Body of pancreas (tissue), 4 donors: Measurements from ENCODE around the gene AMIGO3. TPM values are rescaled to one million over a fixed set of nuclear protein-coding genes. Genes with fewer than 3 reads are reported as not detected.
"Not testable (repeated sequence)": the region's sequence is repeated elsewhere in the genome, so short reads cannot be mapped to it uniquely, and the experiment has no call there.

Experiments used
- ATAC-seq: fragments of 150-250 bp; one replicate; pipeline ENCODE4 v1.9.1; 2016
- DNase-seq, 4 donors: peaks; one replicate each; pipeline ENCODE4 v3.0.0-alpha.2; 2019
- H3K27ac ChIP-seq, 4 donors: fragments of 200-600 bp; sonication (generic); 1 replicate in 3 of 4; 2 replicates in 1 of 4; pipeline versions ENCODE4 v1.5.1 to v1.6.1; 2016 to 2019; ENCODE audit warnings: mild to moderate bottlenecking in 1 of 4, mixed read lengths in 1 of 4, moderate library complexity in 1 of 4
- H3K27me3 ChIP-seq, 2 donors: fragments of 200-600 bp; sonication (generic); one replicate each; pipeline ENCODE4 v1.6.0; 2016; ENCODE audit warnings: mild to moderate bottlenecking in 1 of 2
- H3K36me3 ChIP-seq, 2 donors: fragments of 200-600 bp; sonication (generic); replicated peaks in 1 of 2; 2 replicates each; pipeline ENCODE4 v1.5.1; 2016; ENCODE audit warnings: low read depth in 2 of 2; ENCODE audit not compliant: insufficient read depth in 1 of 2
- H3K4me1 ChIP-seq: fragments of 200-600 bp; sonication (generic); one replicate; pipeline ENCODE4 v1.6.0; 2016
- H3K4me3 ChIP-seq, 2 donors: fragments of 200-600 bp; sonication (generic); 1 replicate in 1 of 2; 2 replicates in 1 of 2; pipeline ENCODE4 v1.5.1; 2016 to 2019
- H3K9me3 ChIP-seq, 3 donors: fragments of 200-600 bp; sonication (generic); 1 replicate in 2 of 3; 2 replicates in 1 of 3; pipeline ENCODE4 v1.5.1; 2016
- POLR2A ChIP-seq, 3 donors: fragments of 450-650 bp; IDR thresholded peaks; one replicate each; pipeline ENCODE4 v1.6.1; 2016; ENCODE audit warnings: antibody characterized with exemption in 3 of 3, mild to moderate bottlenecking in 2 of 3
- WGBS, 2 donors: methylation state at CpG; one replicate each; pipeline ENCODE4 v1.1.5; 2017; 5-methylcytosine and 5-hydroxymethylcytosine counted together
- intact Hi-C: fragments of 100-400 bp; cut with DNase I; formaldehyde crosslinking; loops from one replicate; pipeline ENCODE4 v1.15.1; 2023
- total RNA-seq, 2 donors: library from RNA; depleted of rRNA; stranded (reverse); fragments of >200 nt; gene quantifications; one replicate each; pipeline ENCODE4 v1.1.0, GENCODE V29; 2016
- TF ChIP-seq, protein P1 (sequence below), 7 experiments: fragments of 450-650 bp in 4 of 7; fragments of 200-600 bp in 3 of 7; sonication (generic) in 3 of 7; IDR thresholded peaks; one replicate each; pipeline ENCODE4 v1.5.1; 2016 to 2019; ENCODE audit warnings: antibody characterized with exemption in 7 of 7

Gene AMIGO3
- total RNA-seq, 2 donors from 2014 or later: 2.0 to 2.1 TPM

DNA sequence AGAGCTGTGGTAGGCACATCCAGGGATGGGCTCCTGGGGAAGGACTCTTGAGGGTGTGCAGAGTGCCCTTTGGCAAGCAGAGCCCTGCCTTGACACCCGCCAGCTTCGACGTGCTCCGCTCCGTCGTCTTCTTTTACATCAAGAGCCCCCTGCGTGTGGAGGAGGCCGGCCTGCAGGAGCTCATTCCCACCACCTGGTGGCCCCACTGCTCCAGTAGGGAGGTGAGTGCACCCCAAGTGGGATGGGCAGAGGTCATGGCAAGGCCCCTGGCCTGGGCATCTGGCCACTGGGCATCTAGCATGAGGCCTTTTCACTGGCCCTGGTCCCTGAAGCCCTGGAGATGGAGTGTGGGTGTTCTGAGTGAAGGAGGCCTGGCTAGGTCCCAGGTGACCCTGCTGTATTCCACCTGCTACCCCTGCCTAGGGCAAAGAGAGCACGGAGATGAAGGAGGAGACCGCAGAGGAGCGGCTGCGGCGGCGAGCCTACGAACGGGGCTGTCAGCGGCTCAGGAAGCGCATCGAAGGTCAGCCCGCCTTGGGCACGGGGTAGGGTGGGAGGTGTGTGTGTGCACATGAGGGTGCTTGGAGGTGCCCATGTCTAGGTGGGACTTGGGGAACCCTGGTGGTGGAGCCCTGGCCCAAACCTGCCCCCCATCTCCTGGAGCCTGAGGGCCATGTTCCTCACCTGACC lies 18.0 kb downstream of the AMIGO3 start:
- Histone ChIP-seq H3K4me3 (no peak overlapping the region), H3K27ac (no peak overlapping the region), H3K9me3 (no peaks in the 10 kb centered on the region), H3K27me3 (no peaks in the 10 kb centered on the region), H3K36me3 (peaks cover 0 to 9% of the 10 kb centered on the region in 2 donors), H3K4me1 (no peaks in the 10 kb centered on the region)
- WGBS, 2 donors: 80 to 84% methylated on average over 16 to 21 of the region's 21 CpGs
- no peak for ATAC-seq
- no peak for DNase-seq
- intact Hi-C loops: loop anchor here (10.0 kb wide), 1 partner anchor 133 kb away; no protein-coding TSS in a partner anchor
- TF ChIP-seq, protein P1, sequence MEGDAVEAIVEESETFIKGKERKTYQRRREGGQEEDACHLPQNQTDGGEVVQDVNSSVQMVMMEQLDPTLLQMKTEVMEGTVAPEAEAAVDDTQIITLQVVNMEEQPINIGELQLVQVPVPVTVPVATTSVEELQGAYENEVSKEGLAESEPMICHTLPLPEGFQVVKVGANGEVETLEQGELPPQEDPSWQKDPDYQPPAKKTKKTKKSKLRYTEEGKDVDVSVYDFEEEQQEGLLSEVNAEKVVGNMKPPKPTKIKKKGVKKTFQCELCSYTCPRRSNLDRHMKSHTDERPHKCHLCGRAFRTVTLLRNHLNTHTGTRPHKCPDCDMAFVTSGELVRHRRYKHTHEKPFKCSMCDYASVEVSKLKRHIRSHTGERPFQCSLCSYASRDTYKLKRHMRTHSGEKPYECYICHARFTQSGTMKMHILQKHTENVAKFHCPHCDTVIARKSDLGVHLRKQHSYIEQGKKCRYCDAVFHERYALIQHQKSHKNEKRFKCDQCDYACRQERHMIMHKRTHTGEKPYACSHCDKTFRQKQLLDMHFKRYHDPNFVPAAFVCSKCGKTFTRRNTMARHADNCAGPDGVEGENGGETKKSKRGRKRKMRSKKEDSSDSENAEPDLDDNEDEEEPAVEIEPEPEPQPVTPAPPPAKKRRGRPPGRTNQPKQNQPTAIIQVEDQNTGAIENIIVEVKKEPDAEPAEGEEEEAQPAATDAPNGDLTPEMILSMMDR (IDR thresholded peaks at IDR 0.05): peak in 4 of 7 experiments; percentile 12 to 29 (median 17)
- no peak for TF ChIP-seq POLR2A (IDR thresholded peaks at IDR 0.05)

- no peak for DNase-seq
- intact Hi-C loops: loop anchor here (10.0 kb wide), 1 partner anchor 134 kb away; no protein-coding TSS in a partner anchor
- Histone ChIP-seq H3K36me3 (peaks cover 0 to 6% of the 10 kb centered on the region in 2 donors), H3K27ac (no peak overlapping the region), H3K4me3 (no peak overlapping the region), H3K27me3 (no peaks in the 10 kb centered on the region), H3K4me1 (no peaks in the 10 kb centered on the region), H3K9me3 (no peaks in the 10 kb centered on the region)
- 72 to 78% methylated on average over 5 to 13 of the region's 13 CpGs for WGBS, 2 donors
- TF ChIP-seq, protein P1 (IDR thresholded peaks at IDR 0.05): no peak
- no peak for TF ChIP-seq POLR2A (IDR thresholded peaks at IDR 0.05)
- no peak for ATAC-seq
Measured at GRCh38 chr3:49700453-49701128, 18.9 kb downstream of the AMIGO3 start.

DNA sequence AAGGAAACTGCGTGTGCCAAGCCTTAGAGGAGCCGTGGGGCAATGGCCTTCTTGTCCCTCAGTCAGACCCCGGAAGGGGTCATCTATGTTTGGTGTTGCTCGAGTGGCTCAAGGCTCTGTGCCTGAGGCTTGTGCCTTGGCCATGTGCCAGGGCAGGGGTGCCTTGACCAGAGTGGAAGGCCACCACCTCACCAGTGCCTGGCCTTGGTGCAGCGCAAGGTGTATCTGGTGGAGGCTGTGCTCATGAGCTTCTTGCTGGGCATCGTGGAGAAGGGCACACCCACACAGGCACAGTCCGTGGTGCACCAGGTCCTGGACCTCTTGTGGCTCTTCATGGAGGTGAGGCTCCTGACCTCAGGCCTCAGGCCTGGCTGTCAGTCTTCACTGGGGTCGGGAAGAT lies 19.5 kb downstream of the AMIGO3 start:
- ATAC-seq (no peak), DNase-seq (no peak)
- Histone ChIP-seq H3K36me3 (peaks cover 0 to 4% of the 10 kb centered on the region in 2 donors), H3K27me3 (no peaks in the 10 kb centered on the region), H3K9me3 (no peaks in the 10 kb centered on the region), H3K4me1 (no peaks in the 10 kb centered on the region), H3K4me3 (no peak overlapping the region), H3K27ac (no peak overlapping the region)
- TF ChIP-seq, protein P1 (IDR thresholded peaks at IDR 0.05): no peak
- TF ChIP-seq POLR2A (IDR thresholded peaks at IDR 0.05): no peak
- intact Hi-C loops: loop anchor here (10.0 kb wide), 1 partner anchor 135 kb away; no protein-coding TSS in a partner anchor
- 78 to 82% methylated on average over 2 to 8 of the region's 8 CpGs for WGBS, 2 donors

DNA sequence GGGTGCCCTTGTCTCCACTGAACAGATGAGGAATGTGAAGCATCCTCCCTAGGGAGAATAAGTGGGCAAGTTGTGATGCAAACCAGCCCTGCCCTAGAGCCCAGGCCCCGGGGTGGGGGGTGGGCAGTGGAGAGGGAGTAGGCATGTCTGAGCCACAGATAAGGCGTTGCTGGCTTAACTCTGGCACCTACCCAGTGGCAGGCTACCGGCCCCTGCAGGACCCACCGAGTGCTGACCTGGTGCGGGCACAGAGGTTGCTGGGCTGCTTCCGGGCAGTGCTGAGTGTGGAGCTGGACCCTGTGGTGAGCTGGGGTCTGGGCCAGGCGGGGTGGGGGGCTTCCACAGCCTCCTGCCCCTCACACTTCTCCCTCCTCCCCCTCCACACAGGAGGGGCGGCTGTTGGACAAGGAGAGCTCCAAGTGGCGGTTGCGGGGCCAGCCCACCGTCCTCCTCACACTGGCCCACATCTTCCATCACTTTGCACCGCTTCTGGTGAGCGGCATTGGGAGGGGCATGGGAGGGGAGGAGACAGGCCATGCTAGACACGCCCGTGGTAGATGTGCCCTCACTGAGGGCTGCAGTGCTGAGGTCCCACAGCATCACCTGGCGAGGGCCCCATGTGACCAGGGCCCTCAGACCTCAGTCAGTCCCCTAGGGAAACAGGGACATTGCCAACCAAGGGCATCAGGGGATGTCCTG lies 20.1 kb downstream of the AMIGO3 start:
- H3K27me3 ChIP-seq: no peaks in the 10 kb centered on the region
- no peaks in the 10 kb centered on the region for H3K9me3 ChIP-seq
- H3K4me3 ChIP-seq: no peak overlapping the region
- H3K36me3 ChIP-seq: peaks cover 0 to 4% of the 10 kb centered on the region in 2 donors
- 93 to 95% methylated on average over 5 to 13 of the region's 16 CpGs for WGBS, 2 donors
- no peak overlapping the region for H3K27ac ChIP-seq
- intact Hi-C loops: no loop called here
- ATAC-seq: no peak
- TF ChIP-seq POLR2A (IDR thresholded peaks at IDR 0.05): no peak
- TF ChIP-seq, protein P1 (IDR thresholded peaks at IDR 0.05): no peak
- H3K4me1 ChIP-seq: no peaks in the 10 kb centered on the region
- DNase-seq: no peak

GRCh38 chr3:49695350-49696015 lies 24.0 kb downstream of the AMIGO3 start:
- 60 to 82% methylated on average over 1 to 4 of the region's 4 CpGs for WGBS, 2 donors
- ATAC-seq, intact Hi-C loops: not testable (repeated sequence)

DNA sequence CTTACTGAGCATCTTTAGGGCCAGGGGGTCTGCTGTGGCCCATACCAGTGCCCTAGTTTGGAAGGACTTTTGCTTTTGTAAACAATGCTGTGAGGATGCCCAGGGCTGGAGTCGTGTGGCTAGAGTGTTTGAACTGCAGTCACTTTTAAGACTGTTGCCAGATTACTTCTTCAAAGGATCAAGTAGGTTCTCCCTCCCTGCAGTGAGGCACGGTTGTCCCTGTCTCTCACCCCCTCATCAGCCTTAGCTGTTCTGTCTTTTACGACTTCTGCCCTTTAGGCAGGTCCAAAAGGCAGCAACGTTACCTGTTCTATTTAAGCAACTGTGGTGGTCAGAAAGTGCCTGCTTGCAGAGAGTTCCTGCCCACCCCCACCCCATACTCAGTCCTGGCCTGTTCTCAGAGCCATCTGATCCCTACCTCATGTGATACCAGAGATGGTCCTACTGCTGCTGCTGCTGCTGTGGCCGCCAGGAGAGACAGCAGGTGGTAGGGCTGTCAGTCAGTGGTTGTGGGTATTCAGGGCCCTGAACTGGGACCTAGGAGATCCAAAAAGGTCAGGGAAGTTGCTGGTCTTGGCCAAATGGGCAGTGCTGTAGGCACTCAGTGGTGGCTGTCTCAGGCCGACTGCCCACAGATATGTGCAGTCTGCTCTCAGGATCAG lies 24.9 kb downstream of the AMIGO3 start:
- H3K4me1 ChIP-seq: peaks cover 20% of the 10 kb centered on the region
- H3K27ac ChIP-seq, ATAC-seq, H3K27me3 ChIP-seq, H3K4me3 ChIP-seq, intact Hi-C loops, DNase-seq, H3K9me3 ChIP-seq, H3K36me3 ChIP-seq: not testable (repeated sequence)
- WGBS, 2 donors: 69 to 72% methylated on average over 5 to 6 of the region's 6 CpGs

More at GRCh38 chr3:49695350-49696015, 24.0 kb downstream of the AMIGO3 start:
- H3K4me1 ChIP-seq: peaks cover 13% of the 10 kb centered on the region
- not testable (repeated sequence) for DNase-seq, H3K27ac ChIP-seq, H3K27me3 ChIP-seq, H3K36me3 ChIP-seq, H3K9me3 ChIP-seq, H3K4me3 ChIP-seq
